Measurements from ENCODE around the gene SESTD1. TPM values are rescaled to one million over a fixed set of nuclear protein-coding genes. Genes with fewer than 3 reads are reported as not detected.

SESTD1 gene
- total RNA-seq, 1 experiment from 2014 or later: 26.9 TPM

- intact Hi-C loops (cut with micrococcal nuclease; ENCODE audit: unreplicated experiment): no loop called here
- ChIA-PET CTCF (no interaction called here), POLR2A (ENCODE audit: low non-redundant PET) (no interaction called here)
- Histone ChIP-seq H3K27me3 (replicated peaks; ENCODE audit: insufficient read depth, low read depth, low read length, poor library complexity) (no peaks in the 10 kb centered on the region), H3K4me3 (ENCODE audit: low read depth, low read length, poor library complexity, severe bottlenecking) (no peak overlapping the region), H3K9me3 (ENCODE audit: low read depth, low read length, poor library complexity, severe bottlenecking) (peaks cover 5% of the 10 kb centered on the region), H3K4me1 (ENCODE audit: insufficient read depth, low read length, poor library complexity, severe bottlenecking) (no peaks in the 10 kb centered on the region), H3K27ac (ENCODE audit: low read depth, low read length, poor library complexity, severe bottlenecking) (no peak overlapping the region), H3K36me3 (ENCODE audit: insufficient read depth, low read length, poor library complexity, severe bottlenecking) (no peaks in the 10 kb centered on the region)
- TF ChIP-seq CTCF (conservative IDR thresholded peaks at IDR 0.05; ENCODE audit: low read depth, low read length) (no peak), EZH2 (IDR thresholded peaks at IDR 0.05; ENCODE audit: borderline replicate concordance, low read depth, low read length, poor library complexity, severe bottlenecking) (no peak)
- no TSS peak for BruUV-seq (replicated peaks)
- DNase-seq (ENCODE audit: low spot score): no peak
Observed at GRCh38 chr2:179184610-179185009, 80.0 kb downstream of the SESTD1 start.

- Histone ChIP-seq H3K4me1 (ENCODE audit: insufficient read depth, low read length, poor library complexity, severe bottlenecking) (no peaks in the 10 kb centered on the region), H3K9me3 (ENCODE audit: low read depth, low read length, poor library complexity, severe bottlenecking) (no peaks in the 10 kb centered on the region), H3K4me3 (ENCODE audit: low read depth, low read length, poor library complexity, severe bottlenecking) (no peak overlapping the region), H3K36me3 (ENCODE audit: insufficient read depth, low read length, poor library complexity, severe bottlenecking) (no peaks in the 10 kb centered on the region), H3K27me3 (replicated peaks; ENCODE audit: insufficient read depth, low read depth, low read length, poor library complexity) (no peaks in the 10 kb centered on the region), H3K27ac (ENCODE audit: low read depth, low read length, poor library complexity, severe bottlenecking) (no peak overlapping the region)
- CTCF ChIA-PET: no interaction called here
- intact Hi-C loops (cut with micrococcal nuclease; ENCODE audit: unreplicated experiment): no loop called here
- no peak for DNase-seq (ENCODE audit: low spot score)
- POLR2A ChIA-PET (ENCODE audit: low non-redundant PET): no interaction called here
- TF ChIP-seq CTCF (conservative IDR thresholded peaks at IDR 0.05; ENCODE audit: low read depth, low read length) (no peak), EZH2 (IDR thresholded peaks at IDR 0.05; ENCODE audit: borderline replicate concordance, low read depth, low read length, poor library complexity, severe bottlenecking) (no peak)
- BruUV-seq (replicated peaks): no TSS peak
Observed at GRCh38 chr2:179181002-179181401, 83.6 kb downstream of the SESTD1 start.

- POLR2A ChIA-PET (ENCODE audit: low non-redundant PET): no interaction called here
- CTCF ChIA-PET: no interaction called here
- H3K27ac ChIP-seq (ENCODE audit: low read depth, low read length, poor library complexity, severe bottlenecking): no peak overlapping the region
Observed at GRCh38 chr2:179180242-179180641, 84.4 kb downstream of the SESTD1 start.

More at GRCh38 chr2:179180242-179180641, 84.4 kb downstream of the SESTD1 start:
- intact Hi-C loops (cut with micrococcal nuclease; ENCODE audit: unreplicated experiment): no loop called here
- no peaks in the 10 kb centered on the region for H3K9me3 ChIP-seq (ENCODE audit: low read depth, low read length, poor library complexity, severe bottlenecking)
- no peaks in the 10 kb centered on the region for H3K36me3 ChIP-seq (ENCODE audit: insufficient read depth, low read length, poor library complexity, severe bottlenecking)
- no peak for TF ChIP-seq CTCF (conservative IDR thresholded peaks at IDR 0.05; ENCODE audit: low read depth, low read length)
- TF ChIP-seq EZH2 (IDR thresholded peaks at IDR 0.05; ENCODE audit: borderline replicate concordance, low read depth, low read length, poor library complexity, severe bottlenecking): no peak
- no peaks in the 10 kb centered on the region for H3K4me1 ChIP-seq (ENCODE audit: insufficient read depth, low read length, poor library complexity, severe bottlenecking)
- H3K4me3 ChIP-seq (ENCODE audit: low read depth, low read length, poor library complexity, severe bottlenecking): no peak overlapping the region
- BruUV-seq (replicated peaks): no TSS peak
- peak; percentile 21 for DNase-seq (ENCODE audit: low spot score)
- H3K27me3 ChIP-seq (replicated peaks; ENCODE audit: insufficient read depth, low read depth, low read length, poor library complexity): no peaks in the 10 kb centered on the region

All from A673 (cell line).